ENCODE results near the gene APH1A.
"Not testable (repeated sequence)": the region's sequence is repeated elsewhere in the genome, so short reads cannot be mapped to it uniquely, and the experiment has no call there.

APH1A gene

GRCh38 chr1:150268705-150269403 lies at the start of gene APH1A:
Gene APH1A, minus strand, starts transcription at chr1:150269016. Its CDS starts 206 bp downstream, at chr1:150268810.
- peaks cover 46% of the 10 kb centered on the region for H3K36me3 Mint-ChIP-seq (ENCODE audit: low read depth)
- H3K27ac Mint-ChIP-seq, result peak within 1 kb of the TSS; percentile 98
- no peaks in the 10 kb centered on the region for H3K9me3 Mint-ChIP-seq
- peaks cover 31% of the 10 kb centered on the region for H3K4me1 Mint-ChIP-seq (ENCODE audit: low read depth)
- H3K4me3 Mint-ChIP-seq, result peak within 1 kb of the TSS; percentile 97
- peak; percentile 93 for DNase-seq
- no peaks in the 10 kb centered on the region for H3K27me3 Mint-ChIP-seq

GRCh38 chr1:150314691-150315090 lies 45.9 kb upstream of the APH1A start:
- not testable (repeated sequence) for H3K27me3 Mint-ChIP-seq; H3K9me3 Mint-ChIP-seq; H3K4me1 Mint-ChIP-seq (ENCODE audit: low read depth); DNase-seq; H3K27ac Mint-ChIP-seq; H3K36me3 Mint-ChIP-seq (ENCODE audit: low read depth); H3K4me3 Mint-ChIP-seq

- no peaks in the 10 kb centered on the region for H3K9me3 Mint-ChIP-seq
- no peaks in the 10 kb centered on the region for H3K4me1 Mint-ChIP-seq (ENCODE audit: low read depth)
- H3K36me3 Mint-ChIP-seq (ENCODE audit: low read depth), result peaks cover 31% of the 10 kb centered on the region
- H3K4me3 Mint-ChIP-seq, result no peak overlapping the region
- H3K27me3 Mint-ChIP-seq, result no peaks in the 10 kb centered on the region
- no peak overlapping the region for H3K27ac Mint-ChIP-seq
- no peak for DNase-seq
These were observed 42.9 kb upstream of the APH1A start for GRCh38 chr1:150311762-150312161.

- H3K36me3 Mint-ChIP-seq (ENCODE audit: low read depth), result peaks cover 48% of the 10 kb centered on the region
- no peak overlapping the region for H3K4me3 Mint-ChIP-seq
- no peak overlapping the region for H3K27ac Mint-ChIP-seq
- H3K9me3 Mint-ChIP-seq, result no peaks in the 10 kb centered on the region
- DNase-seq, result no peak
- no peaks in the 10 kb centered on the region for H3K27me3 Mint-ChIP-seq
- H3K4me1 Mint-ChIP-seq (ENCODE audit: low read depth), result no peaks in the 10 kb centered on the region
These were observed 41.1 kb upstream of the APH1A start for GRCh38 chr1:150309758-150310508.

- DNase-seq; H3K4me1 Mint-ChIP-seq (ENCODE audit: low read depth); H3K27me3 Mint-ChIP-seq; H3K9me3 Mint-ChIP-seq; H3K4me3 Mint-ChIP-seq: not testable (repeated sequence)
- Mint-ChIP-seq H3K36me3 (ENCODE audit: low read depth) (peaks cover 58% of the 10 kb centered on the region), H3K27ac (peak overlapping the region; percentile 53)
These were observed 39.8 kb upstream of the APH1A start for GRCh38 chr1:150308585-150308984.

- peaks cover 9% of the 10 kb centered on the region for H3K4me1 Mint-ChIP-seq (ENCODE audit: low read depth)
- H3K4me3 Mint-ChIP-seq, result no peak overlapping the region
- H3K36me3 Mint-ChIP-seq (ENCODE audit: low read depth), result peaks cover 92% of the 10 kb centered on the region
- no peak overlapping the region for H3K27ac Mint-ChIP-seq
- no peaks in the 10 kb centered on the region for H3K27me3 Mint-ChIP-seq
- DNase-seq, result no peak
- no peaks in the 10 kb centered on the region for H3K9me3 Mint-ChIP-seq
These were observed 34.1 kb upstream of the APH1A start for GRCh38 chr1:150302902-150303301.

- H3K9me3 Mint-ChIP-seq, result no peaks in the 10 kb centered on the region
- no peak overlapping the region for H3K4me3 Mint-ChIP-seq
- DNase-seq, result no peak
- H3K27me3 Mint-ChIP-seq, result no peaks in the 10 kb centered on the region
- peaks cover 14% of the 10 kb centered on the region for H3K4me1 Mint-ChIP-seq (ENCODE audit: low read depth)
- H3K27ac Mint-ChIP-seq, result peak overlapping the region; percentile 16
- H3K36me3 Mint-ChIP-seq (ENCODE audit: low read depth), result peaks cover 92% of the 10 kb centered on the region
These were observed 33.5 kb upstream of the APH1A start for GRCh38 chr1:150302338-150302737.

GRCh38 chr1:150299716-150300115 lies 30.9 kb upstream of the APH1A start:
- H3K27me3 Mint-ChIP-seq, result no peaks in the 10 kb centered on the region
- H3K4me1 Mint-ChIP-seq (ENCODE audit: low read depth), result peaks cover 32% of the 10 kb centered on the region
- no peak for DNase-seq
- no peaks in the 10 kb centered on the region for H3K9me3 Mint-ChIP-seq
- H3K27ac Mint-ChIP-seq, result peak overlapping the region; percentile 26
- peaks cover 93% of the 10 kb centered on the region for H3K36me3 Mint-ChIP-seq (ENCODE audit: low read depth)
- H3K4me3 Mint-ChIP-seq, result no peak overlapping the region

- no peaks in the 10 kb centered on the region for H3K27me3 Mint-ChIP-seq
- peaks cover 40% of the 10 kb centered on the region for H3K4me1 Mint-ChIP-seq (ENCODE audit: low read depth)
- peak overlapping the region; percentile 97 for H3K4me3 Mint-ChIP-seq
- H3K9me3 Mint-ChIP-seq, result no peaks in the 10 kb centered on the region
- peak overlapping the region; percentile 83 for H3K27ac Mint-ChIP-seq
- DNase-seq, result no peak
- peaks cover 67% of the 10 kb centered on the region for H3K36me3 Mint-ChIP-seq (ENCODE audit: low read depth)
These were observed 26.7 kb upstream of the APH1A start for GRCh38 chr1:150295476-150295875.

GRCh38 chr1:150293433-150294253 lies 24.8 kb upstream of the APH1A start, which contains the start of gene MRPS21:
Gene MRPS21, plus strand, starts transcription at chr1:150293861. Its CDS starts 506 bp downstream, at chr1:150294367.
- Mint-ChIP-seq H3K4me3 (peak within 1 kb of the TSS; percentile 97), H3K27ac (peak within 1 kb of the TSS; percentile 98), H3K27me3 (no peaks in the 10 kb centered on the region), H3K4me1 (ENCODE audit: low read depth) (peaks cover 38% of the 10 kb centered on the region), H3K9me3 (no peaks in the 10 kb centered on the region), H3K36me3 (ENCODE audit: low read depth) (peaks cover 50% of the 10 kb centered on the region)
- DNase-seq, result peak; percentile 89

GRCh38 chr1:150288822-150289221 lies 20.0 kb upstream of the APH1A start:
- DNase-seq, result no peak
- Mint-ChIP-seq H3K4me1 (ENCODE audit: low read depth) (peaks cover 9% of the 10 kb centered on the region), H3K27ac (no peak overlapping the region), H3K9me3 (no peaks in the 10 kb centered on the region), H3K27me3 (no peaks in the 10 kb centered on the region), H3K4me3 (no peak overlapping the region), H3K36me3 (ENCODE audit: low read depth) (peaks cover 5% of the 10 kb centered on the region)

- H3K27me3 Mint-ChIP-seq, result no peaks in the 10 kb centered on the region
- no peaks in the 10 kb centered on the region for H3K9me3 Mint-ChIP-seq
- no peak overlapping the region for H3K4me3 Mint-ChIP-seq
- H3K36me3 Mint-ChIP-seq (ENCODE audit: low read depth), result peaks cover 2% of the 10 kb centered on the region
- H3K4me1 Mint-ChIP-seq (ENCODE audit: low read depth), result peaks cover 9% of the 10 kb centered on the region
- H3K27ac Mint-ChIP-seq, result no peak overlapping the region
- DNase-seq, result no peak
These were observed 19.6 kb upstream of the APH1A start for GRCh38 chr1:150288382-150288781.

- no peak for DNase-seq
- H3K27ac Mint-ChIP-seq, result no peak overlapping the region
- H3K4me3 Mint-ChIP-seq, result peak overlapping the region; percentile 69
- H3K36me3 Mint-ChIP-seq (ENCODE audit: low read depth), result peaks cover 3% of the 10 kb centered on the region
- peaks cover 31% of the 10 kb centered on the region for H3K4me1 Mint-ChIP-seq (ENCODE audit: low read depth)
- H3K9me3 Mint-ChIP-seq, result peaks cover 6% of the 10 kb centered on the region
- peaks cover 7% of the 10 kb centered on the region for H3K27me3 Mint-ChIP-seq
These were observed 14.4 kb upstream of the APH1A start for GRCh38 chr1:150283260-150283659.

- Mint-ChIP-seq H3K4me1 (ENCODE audit: low read depth) (peaks cover 31% of the 10 kb centered on the region), H3K4me3 (peak overlapping the region; percentile 69), H3K27me3 (peaks cover 7% of the 10 kb centered on the region), H3K9me3 (peaks cover 6% of the 10 kb centered on the region), H3K36me3 (ENCODE audit: low read depth) (peaks cover 3% of the 10 kb centered on the region), H3K27ac (peak overlapping the region; percentile 86)
- no peak for DNase-seq
These were observed 13.7 kb upstream of the APH1A start for GRCh38 chr1:150282558-150282958.
